Osteocyte (in vitro differentiated cells): ENCODE data around the gene MRPL36. TPM values are rescaled to one million over a fixed set of nuclear protein-coding genes. Genes with fewer than 3 reads are reported as not detected.

Experiments
- DNase-seq: peaks from one replicate; pipeline ENCODE4 v3.0.0; 2021; ENCODE audit warnings: mixed read lengths; ENCODE audit not compliant: unreplicated experiment; ENCODE audit errors: extremely low spot score
- H3K27ac Mint-ChIP-seq: one replicate; pipeline ENCODE4 v1.8.0; 2021; ENCODE audit warnings: mild to moderate bottlenecking, mixed read lengths; ENCODE audit not compliant: unreplicated experiment
- H3K27me3 Mint-ChIP-seq: one replicate; pipeline ENCODE4 v1.8.0; 2021; ENCODE audit warnings: mixed read lengths; ENCODE audit not compliant: unreplicated experiment
- H3K36me3 Mint-ChIP-seq: one replicate; pipeline ENCODE4 v1.8.0; 2021; ENCODE audit warnings: mixed read lengths; ENCODE audit not compliant: unreplicated experiment
- H3K4me1 Mint-ChIP-seq: one replicate; pipeline ENCODE4 v1.8.0; 2021; ENCODE audit warnings: mixed read lengths; ENCODE audit not compliant: unreplicated experiment
- H3K4me3 Mint-ChIP-seq: one replicate; pipeline ENCODE4 v1.8.0; 2021; ENCODE audit warnings: mild to moderate bottlenecking, moderate library complexity, mixed read lengths; ENCODE audit not compliant: unreplicated experiment
- H3K9me3 Mint-ChIP-seq: one replicate; pipeline ENCODE4 v1.8.0; 2021; ENCODE audit warnings: mixed read lengths; ENCODE audit not compliant: unreplicated experiment
- total RNA-seq: library from RNA; stranded (reverse); gene quantifications from 2 replicates; pipeline ENCODE4 v1.2.1, GENCODE V29; 2021
- TF ChIP-seq, protein P1 (sequence below): fragments of 200-600 bp; sonication (generic); IDR thresholded peaks from 2 replicates; pipeline ENCODE4 v1.5.0; 2021; ENCODE audit warnings: antibody characterized with exemption, mild to moderate bottlenecking, moderate library complexity

MRPL36 gene
- total RNA-seq, 1 donor from 2014 or later = 44.0 TPM

DNA sequence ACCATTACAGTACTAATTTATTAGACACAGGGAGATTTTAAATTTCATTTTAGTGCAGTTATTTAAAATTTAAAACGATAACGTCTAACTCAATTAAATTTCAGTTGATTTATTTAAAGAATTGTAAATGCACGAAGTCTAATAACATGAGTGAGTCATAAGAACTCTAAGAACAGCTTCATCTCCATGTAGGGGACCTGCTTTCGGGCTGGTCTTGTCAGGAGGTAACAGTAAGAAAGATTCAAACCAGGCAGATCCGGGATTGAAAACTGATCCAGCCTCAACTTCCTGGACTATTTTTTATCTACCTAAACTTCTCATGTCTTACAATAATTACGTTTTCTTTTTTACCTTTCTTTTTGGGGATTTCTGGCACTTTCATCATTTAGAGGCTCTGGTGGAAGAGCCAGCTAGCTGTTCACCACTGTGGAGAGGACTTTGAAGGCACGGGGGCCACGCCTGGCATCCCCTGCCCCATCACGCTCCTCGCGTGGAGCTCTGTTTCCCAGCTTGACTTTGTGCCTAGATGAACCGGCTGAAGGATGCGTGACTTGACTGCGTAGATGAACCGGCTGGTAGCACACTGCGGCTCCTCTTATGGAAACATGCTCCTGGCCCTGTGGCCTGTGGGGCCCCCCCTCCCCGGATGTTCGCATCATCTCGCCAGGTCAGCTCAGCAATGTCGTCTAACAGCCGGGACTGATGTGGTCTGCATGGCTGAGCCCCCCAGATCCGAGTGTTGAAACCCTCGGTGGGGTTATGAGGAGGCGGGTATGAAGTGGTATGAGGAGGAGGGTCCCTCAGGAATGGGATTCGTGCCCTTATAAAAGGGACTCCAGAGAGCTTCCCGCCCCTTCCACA, 27.6 kb upstream of the MRPL36 start:
- TF ChIP-seq, protein P1, sequence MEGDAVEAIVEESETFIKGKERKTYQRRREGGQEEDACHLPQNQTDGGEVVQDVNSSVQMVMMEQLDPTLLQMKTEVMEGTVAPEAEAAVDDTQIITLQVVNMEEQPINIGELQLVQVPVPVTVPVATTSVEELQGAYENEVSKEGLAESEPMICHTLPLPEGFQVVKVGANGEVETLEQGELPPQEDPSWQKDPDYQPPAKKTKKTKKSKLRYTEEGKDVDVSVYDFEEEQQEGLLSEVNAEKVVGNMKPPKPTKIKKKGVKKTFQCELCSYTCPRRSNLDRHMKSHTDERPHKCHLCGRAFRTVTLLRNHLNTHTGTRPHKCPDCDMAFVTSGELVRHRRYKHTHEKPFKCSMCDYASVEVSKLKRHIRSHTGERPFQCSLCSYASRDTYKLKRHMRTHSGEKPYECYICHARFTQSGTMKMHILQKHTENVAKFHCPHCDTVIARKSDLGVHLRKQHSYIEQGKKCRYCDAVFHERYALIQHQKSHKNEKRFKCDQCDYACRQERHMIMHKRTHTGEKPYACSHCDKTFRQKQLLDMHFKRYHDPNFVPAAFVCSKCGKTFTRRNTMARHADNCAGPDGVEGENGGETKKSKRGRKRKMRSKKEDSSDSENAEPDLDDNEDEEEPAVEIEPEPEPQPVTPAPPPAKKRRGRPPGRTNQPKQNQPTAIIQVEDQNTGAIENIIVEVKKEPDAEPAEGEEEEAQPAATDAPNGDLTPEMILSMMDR = no peak
- Mint-ChIP-seq H3K27ac (no peak overlapping the region), H3K27me3 (no peaks in the 10 kb centered on the region), H3K4me1 (no peaks in the 10 kb centered on the region), H3K36me3 (peaks cover 7% of the 10 kb centered on the region), H3K9me3 (no peaks in the 10 kb centered on the region), H3K4me3 (no peak overlapping the region)
- DNase-seq = no peak

DNA sequence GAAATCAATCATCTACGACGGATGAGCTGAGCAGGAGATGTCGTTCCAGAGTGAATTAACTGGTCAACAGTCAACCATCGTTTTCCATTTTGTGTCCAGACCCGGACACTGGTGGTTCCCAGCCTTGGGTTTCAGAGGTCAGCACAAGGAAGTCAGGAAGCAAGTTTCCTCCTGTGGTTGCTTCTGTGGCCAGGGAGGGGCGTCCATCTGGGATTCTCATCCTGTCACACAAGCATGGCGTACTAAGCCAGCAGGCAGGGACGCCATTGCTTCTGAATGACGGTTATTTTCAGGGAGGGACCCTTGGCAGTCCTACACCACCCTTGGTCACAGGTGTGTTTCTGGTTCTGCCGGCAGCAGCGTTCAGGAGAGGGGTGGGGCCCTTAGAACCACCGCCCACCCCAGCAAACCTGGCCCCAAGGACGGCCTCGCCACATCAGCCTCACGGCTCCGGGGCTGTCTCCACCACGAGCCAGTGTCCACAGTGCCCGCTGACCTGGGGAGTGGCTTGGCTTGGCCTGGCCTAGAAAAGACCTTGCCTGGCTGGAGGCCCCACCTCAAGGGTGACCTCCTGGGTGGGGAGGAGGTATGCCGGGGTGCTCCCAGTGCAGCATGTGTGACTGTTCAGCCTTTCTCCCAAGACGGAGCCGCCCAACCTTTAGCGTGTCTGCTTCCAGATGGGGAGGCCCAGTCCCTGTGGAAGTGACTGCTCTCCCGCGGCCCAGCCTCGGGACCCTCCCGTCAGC, 26.8 kb upstream of the MRPL36 start:
- Mint-ChIP-seq H3K4me3 (no peak overlapping the region), H3K27ac (no peak overlapping the region), H3K36me3 (peaks cover 12% of the 10 kb centered on the region), H3K4me1 (no peaks in the 10 kb centered on the region), H3K9me3 (no peaks in the 10 kb centered on the region), H3K27me3 (no peaks in the 10 kb centered on the region)
- no peak for DNase-seq
- TF ChIP-seq, protein P1 = no peak

GRCh38 chr5:1824903-1825841, 25.5 kb upstream of the MRPL36 start:
- H3K27ac Mint-ChIP-seq = no peak overlapping the region
- H3K36me3 Mint-ChIP-seq = peaks cover 23% of the 10 kb centered on the region
- H3K27me3 Mint-ChIP-seq = no peaks in the 10 kb centered on the region
- DNase-seq = no peak
- H3K4me3 Mint-ChIP-seq = no peak overlapping the region
- TF ChIP-seq, protein P1 = no peak
- H3K4me1 Mint-ChIP-seq = no peaks in the 10 kb centered on the region
- H3K9me3 Mint-ChIP-seq = no peaks in the 10 kb centered on the region

GRCh38 chr5:1824109-1824821, 24.6 kb upstream of the MRPL36 start:
- Mint-ChIP-seq H3K27me3 (no peaks in the 10 kb centered on the region), H3K27ac (no peak overlapping the region), H3K4me1 (no peaks in the 10 kb centered on the region), H3K4me3 (no peak overlapping the region), H3K9me3 (no peaks in the 10 kb centered on the region), H3K36me3 (peaks cover 32% of the 10 kb centered on the region)
- TF ChIP-seq, protein P1 = no peak
- DNase-seq = no peak
